SW480 (cell line): Measurements from ENCODE around the gene CLEC1A.
A peak's percentile ranks its signal among the peaks of the same experiment; 100 is the strongest.
"Not testable (repeated sequence)": the region's sequence is repeated elsewhere in the genome, so short reads cannot be mapped to it uniquely, and the experiment has no call there.

ENCODE experiments used
- DNase-seq: peaks from one replicate; pipeline ENCODE4 v3.0.0-alpha.2; 2016; ENCODE audit warnings: low spot score

The CLEC1A gene

DNA sequence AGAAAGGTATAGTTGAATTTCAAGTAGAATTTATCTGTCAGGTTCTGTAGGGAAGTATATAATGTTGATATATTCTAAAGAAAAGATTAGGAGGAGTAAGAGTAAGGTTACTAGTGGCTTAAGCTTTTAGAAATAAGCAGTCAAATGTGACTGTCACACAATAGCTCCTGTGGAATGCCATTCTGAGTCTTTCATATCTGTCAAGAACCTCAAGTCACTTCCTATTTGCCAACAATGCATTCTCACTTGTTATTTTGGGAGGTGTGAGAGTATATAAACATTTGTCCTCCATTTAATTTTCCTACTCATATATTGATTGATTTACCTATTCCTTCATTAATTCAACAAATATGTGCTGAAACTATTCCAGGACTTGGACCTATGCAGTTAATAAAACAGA is 56.6 kb downstream of the CLEC1A start:
- no peak for DNase-seq

- DNase-seq, result peak; percentile 47
These were observed 64.8 kb downstream of the CLEC1A start for GRCh38 chr12:10033783-10034545.

- DNase-seq, result no peak
These were observed 67.0 kb downstream of the CLEC1A start for GRCh38 chr12:10031771-10032175.

GRCh38 chr12:10031321-10031720 is 67.5 kb downstream of the CLEC1A start:
- no peak for DNase-seq

DNA sequence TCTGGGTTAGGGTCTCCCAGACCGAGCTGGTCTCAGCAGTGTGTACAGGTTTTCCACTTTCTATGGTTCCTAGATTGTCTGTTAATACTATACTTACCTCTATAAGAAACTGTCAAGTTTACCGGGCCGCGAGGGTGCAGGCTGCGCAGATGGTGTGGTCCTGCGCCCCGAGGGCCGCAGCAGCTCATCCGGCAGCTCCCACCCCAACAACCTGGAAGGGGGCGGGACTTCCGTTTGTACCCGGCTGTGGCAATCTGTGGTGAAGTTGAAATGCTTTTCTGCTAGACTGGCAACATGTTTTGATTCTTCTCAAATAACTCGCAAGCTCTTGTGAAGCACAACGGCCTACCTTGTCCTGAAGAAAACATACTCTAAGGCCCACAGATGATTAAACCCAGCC is 68.3 kb downstream of the CLEC1A start, which contains the start of gene CLEC9A:
CLEC9A (plus strand) TSS at position 237 of the 400 bp plus-strand sequence. CDS start 22,006 bp downstream, outside the sequence.
- DNase-seq, result no peak

DNA sequence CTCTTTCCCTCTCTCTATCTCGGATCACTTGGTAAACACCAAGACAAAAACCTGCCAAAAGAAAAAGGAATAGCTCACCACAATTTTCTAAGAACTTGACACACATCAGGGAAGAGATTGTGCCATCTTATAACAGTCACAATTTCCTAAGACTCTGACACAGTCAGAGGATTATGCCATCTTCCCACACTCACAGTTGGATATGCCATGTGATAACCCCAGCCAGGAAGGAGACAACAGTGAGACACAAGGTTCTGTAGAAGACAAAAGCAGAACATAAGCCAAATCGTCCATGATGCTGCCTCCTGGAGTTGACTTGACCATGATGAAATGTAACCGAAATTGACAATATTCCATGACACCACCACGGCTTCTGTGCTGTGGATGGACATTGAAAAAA is 71.1 kb downstream of the CLEC1A start:
- DNase-seq, result no peak

GRCh38 chr12:10027311-10027710 is 71.5 kb downstream of the CLEC1A start:
- DNase-seq, result peak; percentile 38

- not testable (repeated sequence) for DNase-seq
These were observed 72.1 kb downstream of the CLEC1A start for GRCh38 chr12:10026666-10027065.

DNA sequence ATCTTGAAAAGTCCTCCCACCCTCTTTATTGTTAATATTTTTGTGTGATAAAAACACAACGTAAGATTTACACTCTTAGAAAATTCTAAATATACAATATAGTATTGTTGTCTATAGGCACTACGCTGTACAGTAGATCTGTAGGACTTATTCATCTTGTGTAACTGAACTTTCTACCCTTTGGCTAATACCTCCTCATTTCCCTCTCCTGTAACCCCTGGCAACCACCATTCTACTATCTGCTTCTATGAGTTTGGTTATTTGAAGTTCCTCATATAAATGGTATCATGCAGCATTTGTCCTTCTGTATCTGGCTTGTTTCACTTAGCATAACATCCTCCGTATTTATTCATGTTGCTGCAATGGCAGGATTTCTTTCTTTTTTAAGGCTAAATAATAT is 73.5 kb downstream of the CLEC1A start:
- no peak for DNase-seq

DNA sequence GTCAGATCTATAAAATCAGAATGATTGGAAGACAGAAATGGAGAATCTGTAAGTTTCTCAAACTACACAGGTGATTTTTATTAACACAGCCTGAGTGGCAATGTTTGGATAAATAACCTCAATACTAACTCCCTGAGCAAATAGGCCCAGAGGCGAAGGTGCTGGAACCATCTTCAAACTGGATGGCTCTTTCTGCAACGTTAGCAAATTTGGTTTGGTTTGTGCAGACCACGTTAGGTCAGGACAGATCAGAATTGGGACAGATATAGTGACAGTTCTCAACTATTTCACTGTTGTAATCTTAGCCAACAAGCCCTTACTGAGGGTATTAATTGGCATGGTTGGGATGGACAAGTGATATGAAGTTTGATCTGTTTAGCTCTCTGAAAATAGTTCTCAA is 77.4 kb downstream of the CLEC1A start:
- no peak for DNase-seq
